ENCODE measurements around the gene CTIF. TPM values are rescaled to one million over a fixed set of nuclear protein-coding genes. Genes with fewer than 3 reads are reported as not detected.
A peak's percentile ranks its signal among the peaks of the same experiment; 100 is the strongest.

Gene CTIF
- total RNA-seq, 5 donors from 2014 or later (not counting 1 experiment from before 2014, with no cell fraction given), result 3.2 to 6.7 (median 4.7) TPM

GRCh38 chr18:48781988-48782363, 243.1 kb downstream of the CTIF start:
- DNase-seq (no peak), ATAC-seq (replicated peaks in 1 of 4) (no peak)
- Mint-ChIP-seq H3K4me3 (no peak overlapping the region), H3K27ac (no peak overlapping the region), H3K4me1 (peaks cover 16 to 36% (median 21%) of the 10 kb centered on the region in 3 donors), H3K9me3 (no peaks in the 10 kb centered on the region), H3K36me3 (no peaks in the 10 kb centered on the region), H3K27me3 (no peaks in the 10 kb centered on the region)
- POLR2A ChIA-PET, result interaction anchor here (0.6 kb wide), 2 partner anchors 28 to 65 kb away, joined by 3 to 7 read pairs; no protein-coding TSS in a partner anchor
- no peaks in the 10 kb centered on the region for H3K36me3 ChIP-seq (ENCODE audit: control insufficient read depth in 2 of 2, extremely low read depth in 1 of 2, insufficient read depth in 1 of 2, low read length in 1 of 2)
- peaks cover 0 to 40% of the 10 kb centered on the region in 2 experiments for H3K4me1 ChIP-seq (ENCODE audit: control insufficient read depth in 1 of 2, extremely low read depth in 1 of 2, insufficient read depth in 2 of 2, low read length in 2 of 2)
- no peak overlapping the region for H3K4me3 ChIP-seq (ENCODE audit: control insufficient read depth in 1 of 2, extremely low read depth in 1 of 2, low read length in 1 of 2)
- no peaks in the 10 kb centered on the region for H3K27me3 ChIP-seq (replicated peaks in 1 of 2; ENCODE audit: control insufficient read depth in 2 of 2, extremely low read depth in 1 of 2, insufficient read depth in 2 of 2, low read length in 1 of 2)
- WGBS (ENCODE audit: insufficient coverage), result 100% methylated on average over 1 of the region's 2 CpGs
- no peak overlapping the region for H3K27ac ChIP-seq (ENCODE audit: low read length)
- H3K9me3 ChIP-seq, result no peaks in the 10 kb centered on the region
- CTCF ChIA-PET, result no interaction called here

- no peaks in the 10 kb centered on the region for H3K36me3 Mint-ChIP-seq
- peaks cover 13 to 31% (median 21%) of the 10 kb centered on the region in 3 donors for H3K4me1 Mint-ChIP-seq
- no peak overlapping the region for H3K4me3 ChIP-seq (ENCODE audit: control insufficient read depth in 1 of 2, extremely low read depth in 1 of 2, low read length in 1 of 2)
- POLR2A ChIA-PET, result interaction anchor here (0.6 kb wide), 2 partner anchors 27 to 65 kb away, joined by 3 to 7 read pairs; no protein-coding TSS in a partner anchor
- no peak for DNase-seq
- CTCF ChIA-PET, result interaction anchor here in 1 of 2 donors (0.6 kb wide), 1 partner anchor 206 kb away, joined by 4 read pairs; no protein-coding TSS in a partner anchor
- no peaks in the 10 kb centered on the region for H3K9me3 ChIP-seq
- H3K9me3 Mint-ChIP-seq, result no peaks in the 10 kb centered on the region
- H3K36me3 ChIP-seq (ENCODE audit: control insufficient read depth in 2 of 2, extremely low read depth in 1 of 2, insufficient read depth in 1 of 2, low read length in 1 of 2), result no peaks in the 10 kb centered on the region
- ATAC-seq (replicated peaks in 1 of 4), result no peak
- H3K4me1 ChIP-seq (ENCODE audit: control insufficient read depth in 1 of 2, extremely low read depth in 1 of 2, insufficient read depth in 2 of 2, low read length in 2 of 2), result peaks cover 0 to 40% of the 10 kb centered on the region in 2 experiments
- H3K27ac Mint-ChIP-seq, result no peak overlapping the region
- no peak overlapping the region for H3K4me3 Mint-ChIP-seq
- no peaks in the 10 kb centered on the region for H3K27me3 ChIP-seq (replicated peaks in 1 of 2; ENCODE audit: control insufficient read depth in 2 of 2, extremely low read depth in 1 of 2, insufficient read depth in 2 of 2, low read length in 1 of 2)
- no peaks in the 10 kb centered on the region for H3K27me3 Mint-ChIP-seq
- 93% methylated on average over 5 of the region's 11 CpGs for WGBS (ENCODE audit: insufficient coverage)
- H3K27ac ChIP-seq (ENCODE audit: low read length), result no peak overlapping the region
These were observed 243.6 kb downstream of the CTIF start for GRCh38 chr18:48782381-48782861.

GRCh38 chr18:48783616-48784520, 245.0 kb downstream of the CTIF start:
- H3K4me3 Mint-ChIP-seq, result no peak overlapping the region
- H3K27ac ChIP-seq (ENCODE audit: low read length), result no peak overlapping the region
- no peaks in the 10 kb centered on the region for H3K9me3 Mint-ChIP-seq
- 97% methylated on average over 18 of the region's 24 CpGs for WGBS (ENCODE audit: insufficient coverage)
- POLR2A ChIA-PET, result interaction anchor here in 1 of 2 donors (0.7 kb wide), 1 partner anchor 130 kb away, joined by 3 read pairs; no protein-coding TSS in a partner anchor
- ATAC-seq (replicated peaks in 1 of 4), result no peak
- no peaks in the 10 kb centered on the region for H3K27me3 Mint-ChIP-seq
- H3K9me3 ChIP-seq, result no peaks in the 10 kb centered on the region
- CTCF ChIA-PET, result interaction anchor here in 1 of 2 donors (0.6 kb wide), 1 partner anchor 431 kb away, joined by 3 read pairs; no protein-coding TSS in a partner anchor
- no peak for DNase-seq
- peak overlapping the region in 1 of 2 donors; percentile 40 for H3K27ac Mint-ChIP-seq
- H3K4me3 ChIP-seq (ENCODE audit: control insufficient read depth in 1 of 2, extremely low read depth in 1 of 2, low read length in 1 of 2), result no peak overlapping the region
- H3K36me3 Mint-ChIP-seq, result no peaks in the 10 kb centered on the region
- no peaks in the 10 kb centered on the region for H3K36me3 ChIP-seq (ENCODE audit: control insufficient read depth in 2 of 2, extremely low read depth in 1 of 2, insufficient read depth in 1 of 2, low read length in 1 of 2)
- peaks cover 0 to 35% of the 10 kb centered on the region in 2 experiments for H3K4me1 ChIP-seq (ENCODE audit: control insufficient read depth in 1 of 2, extremely low read depth in 1 of 2, insufficient read depth in 2 of 2, low read length in 2 of 2)
- peaks cover 11 to 26% (median 21%) of the 10 kb centered on the region in 3 donors for H3K4me1 Mint-ChIP-seq
- H3K27me3 ChIP-seq (replicated peaks in 1 of 2; ENCODE audit: control insufficient read depth in 2 of 2, extremely low read depth in 1 of 2, insufficient read depth in 2 of 2, low read length in 1 of 2), result no peaks in the 10 kb centered on the region

- WGBS (ENCODE audit: insufficient coverage), result 64% methylated on average over 3 of the region's 5 CpGs
- peak overlapping the region; percentile 64 to 74 for H3K27ac Mint-ChIP-seq
- Histone ChIP-seq H3K36me3 (ENCODE audit: control insufficient read depth in 2 of 2, extremely low read depth in 1 of 2, insufficient read depth in 1 of 2, low read length in 1 of 2) (no peaks in the 10 kb centered on the region), H3K9me3 (no peaks in the 10 kb centered on the region), H3K4me1 (ENCODE audit: control insufficient read depth in 1 of 2, extremely low read depth in 1 of 2, insufficient read depth in 2 of 2, low read length in 2 of 2) (peaks cover 0 to 35% of the 10 kb centered on the region in 2 experiments), H3K27me3 (replicated peaks in 1 of 2; ENCODE audit: control insufficient read depth in 2 of 2, extremely low read depth in 1 of 2, insufficient read depth in 2 of 2, low read length in 1 of 2) (no peaks in the 10 kb centered on the region), H3K4me3 (ENCODE audit: control insufficient read depth in 1 of 2, extremely low read depth in 1 of 2, low read length in 1 of 2) (no peak overlapping the region), H3K27ac (ENCODE audit: low read length) (peak overlapping the region; percentile 17)
- H3K4me1 Mint-ChIP-seq, result peaks cover 11 to 26% (median 21%) of the 10 kb centered on the region in 3 donors
- no peaks in the 10 kb centered on the region for H3K27me3 Mint-ChIP-seq
- DNase-seq, result no peak
- H3K9me3 Mint-ChIP-seq, result no peaks in the 10 kb centered on the region
- ChIA-PET POLR2A (interaction anchor here in 1 of 2 donors (0.5 kb wide), 1 partner anchor 567 kb away, joined by 3 read pairs; no protein-coding TSS in a partner anchor), CTCF (interaction anchor here in 1 of 2 donors (0.7 kb wide), 1 partner anchor 1094 kb away, joined by 4 read pairs; no protein-coding TSS in a partner anchor)
- no peaks in the 10 kb centered on the region for H3K36me3 Mint-ChIP-seq
- ATAC-seq (replicated peaks in 1 of 4), result no peak
- no peak overlapping the region for H3K4me3 Mint-ChIP-seq
These were observed 245.8 kb downstream of the CTIF start for GRCh38 chr18:48784656-48785055.

GRCh38 chr18:48785091-48785614, 246.3 kb downstream of the CTIF start:
- Histone ChIP-seq H3K4me1 (ENCODE audit: control insufficient read depth in 1 of 2, extremely low read depth in 1 of 2, insufficient read depth in 2 of 2, low read length in 2 of 2) (peaks cover 0 to 35% of the 10 kb centered on the region in 2 experiments), H3K27me3 (replicated peaks in 1 of 2; ENCODE audit: control insufficient read depth in 2 of 2, extremely low read depth in 1 of 2, insufficient read depth in 2 of 2, low read length in 1 of 2) (no peaks in the 10 kb centered on the region), H3K27ac (ENCODE audit: low read length) (peak overlapping the region; percentile 17), H3K4me3 (ENCODE audit: control insufficient read depth in 1 of 2, extremely low read depth in 1 of 2, low read length in 1 of 2) (no peak overlapping the region), H3K9me3 (no peaks in the 10 kb centered on the region), H3K36me3 (ENCODE audit: control insufficient read depth in 2 of 2, extremely low read depth in 1 of 2, insufficient read depth in 1 of 2, low read length in 1 of 2) (no peaks in the 10 kb centered on the region)
- ATAC-seq (replicated peaks in 1 of 4) (peak in 3 of 4 experiments; percentile 21 to 52 (median 50)), DNase-seq (peak in 4 of 35 experiments; percentile 8 to 30 (median 26))
- Mint-ChIP-seq H3K27me3 (no peaks in the 10 kb centered on the region), H3K4me1 (peaks cover 11 to 26% (median 21%) of the 10 kb centered on the region in 3 donors), H3K36me3 (no peaks in the 10 kb centered on the region), H3K27ac (peak overlapping the region; percentile 64 to 74), H3K4me3 (peak overlapping the region in 1 of 3 donors; percentile 40), H3K9me3 (no peaks in the 10 kb centered on the region)
- CTCF ChIA-PET, result interaction anchor here in 1 of 2 donors (0.7 kb wide), 1 partner anchor 1094 kb away, joined by 4 read pairs; no protein-coding TSS in a partner anchor
- POLR2A ChIA-PET, result interaction anchor here in 1 of 2 donors (0.5 to 0.6 kb wide), 2 partner anchors 166 to 567 kb away, joined by 3 read pairs; no protein-coding TSS in a partner anchor
- 15% methylated on average over 4 of the region's 5 CpGs for WGBS (ENCODE audit: insufficient coverage)

Measured in T-cell (primary cell).